Brain microvascular endothelial cell (primary cell): ENCODE measurements around the gene ZDHHC8.

Experiments used
- DNase-seq: peaks from one replicate; pipeline ENCODE4 v3.0.0-alpha.2; 2020
- H3K27ac ChIP-seq: fragments of 250-450 bp; sonication (Bioruptor Pico); 2 replicates; pipeline ENCODE4 v1.5.1; 2020; ENCODE audit warnings: mild to moderate bottlenecking, moderate library complexity
- H3K27me3 ChIP-seq: fragments of 250-450 bp; sonication (Bioruptor Pico); replicated peaks from 2 replicates; pipeline ENCODE4 v1.5.1; 2020; ENCODE audit warnings: mild to moderate bottlenecking
- H3K36me3 ChIP-seq: fragments of 250-450 bp; sonication (Bioruptor Pico); replicated peaks from 2 replicates; pipeline ENCODE4 v1.5.1; 2020; ENCODE audit warnings: mild to moderate bottlenecking
- H3K4me3 ChIP-seq: 2 replicates; pipeline ENCODE4 v1.5.1; 2011; ENCODE audit warnings: low read depth, mild to moderate bottlenecking, control low read depth, low read length, moderate library complexity
- in situ Hi-C: cut with HindIII; loops from 2 replicates; pipeline ENCODE4 v1.10.0; 2017; ENCODE audit warnings: low sequenced_read_pairs, low pct_ligation_motif_present
- TF ChIP-seq, protein P1 (sequence below): IDR thresholded peaks from 2 replicates; pipeline ENCODE4 v1.5.1; 2011; ENCODE audit warnings: low read depth, mild to moderate bottlenecking, moderate library complexity, low read length, control low read depth, inconsistent platforms; ENCODE audit errors: missing control alignments

ZDHHC8 gene

DNA sequence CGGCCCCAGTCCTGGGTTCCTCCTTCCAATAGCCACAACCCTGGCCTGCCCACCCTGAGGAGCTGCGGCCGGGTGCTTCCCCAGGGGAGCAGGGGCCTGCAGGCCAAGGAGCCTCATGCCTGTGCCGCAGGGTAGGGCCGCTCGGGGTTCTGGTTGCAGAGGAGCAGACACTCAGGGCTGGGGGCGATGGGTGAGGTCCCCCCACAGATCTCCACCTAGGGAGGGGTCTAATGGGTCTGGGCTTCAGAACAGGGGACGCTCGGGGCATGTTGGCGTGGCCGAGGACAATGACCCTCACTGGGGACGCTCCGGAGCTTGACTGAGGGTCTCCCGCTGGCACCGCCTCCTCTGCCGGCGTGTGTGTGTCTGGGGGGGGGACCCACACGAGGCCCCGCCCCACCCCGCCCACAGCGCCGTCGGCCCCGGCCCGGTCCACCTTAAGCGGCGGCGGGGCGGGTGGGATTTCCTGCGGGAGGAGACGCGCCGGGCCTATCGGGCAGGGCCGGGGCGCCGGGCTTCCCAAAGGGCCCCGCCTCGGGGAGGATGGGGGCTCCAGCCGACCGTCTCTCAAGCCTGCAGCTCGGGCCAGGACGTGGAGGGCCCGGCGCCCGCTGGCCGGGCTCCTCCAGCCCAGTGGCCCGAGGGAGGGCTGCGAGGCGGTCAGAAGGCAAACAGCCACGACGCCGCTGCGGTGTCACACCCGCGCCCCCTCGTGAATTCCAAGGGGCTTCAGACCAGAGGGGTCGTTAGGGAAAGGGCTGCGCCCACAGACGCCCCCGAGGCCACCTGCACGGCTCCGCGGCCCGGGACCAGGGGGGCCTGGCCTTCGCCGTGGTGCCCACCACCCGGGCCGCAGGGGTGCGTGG is 640 bp upstream of the ZDHHC8 start:
- Histone ChIP-seq H3K27ac (peak overlapping the region; percentile 45), H3K4me3 (peak overlapping the region; percentile 73), H3K27me3 (no peaks in the 10 kb centered on the region), H3K36me3 (peaks cover 21% of the 10 kb centered on the region)
- DNase-seq = peak; percentile 68
- in situ Hi-C loops = no loop called here
- TF ChIP-seq, protein P1, sequence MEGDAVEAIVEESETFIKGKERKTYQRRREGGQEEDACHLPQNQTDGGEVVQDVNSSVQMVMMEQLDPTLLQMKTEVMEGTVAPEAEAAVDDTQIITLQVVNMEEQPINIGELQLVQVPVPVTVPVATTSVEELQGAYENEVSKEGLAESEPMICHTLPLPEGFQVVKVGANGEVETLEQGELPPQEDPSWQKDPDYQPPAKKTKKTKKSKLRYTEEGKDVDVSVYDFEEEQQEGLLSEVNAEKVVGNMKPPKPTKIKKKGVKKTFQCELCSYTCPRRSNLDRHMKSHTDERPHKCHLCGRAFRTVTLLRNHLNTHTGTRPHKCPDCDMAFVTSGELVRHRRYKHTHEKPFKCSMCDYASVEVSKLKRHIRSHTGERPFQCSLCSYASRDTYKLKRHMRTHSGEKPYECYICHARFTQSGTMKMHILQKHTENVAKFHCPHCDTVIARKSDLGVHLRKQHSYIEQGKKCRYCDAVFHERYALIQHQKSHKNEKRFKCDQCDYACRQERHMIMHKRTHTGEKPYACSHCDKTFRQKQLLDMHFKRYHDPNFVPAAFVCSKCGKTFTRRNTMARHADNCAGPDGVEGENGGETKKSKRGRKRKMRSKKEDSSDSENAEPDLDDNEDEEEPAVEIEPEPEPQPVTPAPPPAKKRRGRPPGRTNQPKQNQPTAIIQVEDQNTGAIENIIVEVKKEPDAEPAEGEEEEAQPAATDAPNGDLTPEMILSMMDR = no peak

- DNase-seq = no peak
- peak overlapping the region; percentile 24 for H3K27ac ChIP-seq
- H3K27me3 ChIP-seq = no peaks in the 10 kb centered on the region
- H3K36me3 ChIP-seq = peaks cover 13% of the 10 kb centered on the region
- TF ChIP-seq, protein P1 = no peak
- H3K4me3 ChIP-seq = peak overlapping the region; percentile 81
- in situ Hi-C loops = no loop called here
Observed at GRCh38 chr22:20131859-20132685, 468 bp downstream of the ZDHHC8 start.

DNA sequence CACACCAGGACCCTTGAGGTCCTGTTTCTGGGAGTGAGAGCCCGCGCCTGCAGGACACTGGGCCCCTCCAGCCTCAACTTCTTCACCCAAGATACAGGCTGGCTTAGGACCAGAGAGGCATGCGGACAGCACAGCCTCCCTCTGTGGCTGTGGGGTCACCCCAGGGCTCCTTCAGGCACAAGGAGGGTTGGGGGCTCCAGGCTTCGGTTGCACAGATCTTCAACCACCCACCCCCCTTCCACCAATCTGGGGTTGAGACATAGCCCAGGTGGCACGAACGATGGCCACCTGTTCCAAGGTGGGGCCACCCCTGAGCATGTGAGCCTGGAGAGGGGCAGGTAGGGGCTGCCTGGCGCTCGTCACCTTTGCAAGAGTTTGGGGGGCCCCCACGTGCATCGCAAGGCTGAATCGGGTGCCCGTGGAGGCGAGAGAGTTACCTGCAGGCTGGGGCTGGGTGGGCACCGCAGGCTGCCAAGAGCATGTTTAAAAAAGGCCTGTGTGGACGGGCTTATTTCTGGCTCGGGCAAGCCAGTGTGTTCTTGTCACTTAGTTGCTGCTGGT is 1.2 kb downstream of the ZDHHC8 start:
- no peaks in the 10 kb centered on the region for H3K27me3 ChIP-seq
- peaks cover 7% of the 10 kb centered on the region for H3K36me3 ChIP-seq
- H3K27ac ChIP-seq = peak overlapping the region; percentile 24
- no peak for DNase-seq
- peak overlapping the region; percentile 81 for H3K4me3 ChIP-seq
- TF ChIP-seq, protein P1 = no peak
- in situ Hi-C loops = no loop called here

GRCh38 chr22:20133930-20134549 is 2.4 kb downstream of the ZDHHC8 start:
- H3K27me3 ChIP-seq = no peaks in the 10 kb centered on the region
- no peak overlapping the region for H3K4me3 ChIP-seq
- H3K27ac ChIP-seq = no peak overlapping the region
- DNase-seq = no peak
- H3K36me3 ChIP-seq = no peaks in the 10 kb centered on the region
- TF ChIP-seq, protein P1 = no peak
- in situ Hi-C loops = no loop called here

- Histone ChIP-seq H3K27me3 (no peaks in the 10 kb centered on the region), H3K27ac (no peak overlapping the region), H3K4me3 (no peak overlapping the region), H3K36me3 (peaks cover 9% of the 10 kb centered on the region)
- in situ Hi-C loops = no loop called here
- no peak for DNase-seq
- TF ChIP-seq, protein P1 = no peak
Observed at GRCh38 chr22:20135265-20135664, 3.7 kb downstream of the ZDHHC8 start.
